Activated CD4-positive, CD25-positive, alpha-beta regulatory T cell treated with anti-CD3 and anti-CD28 coated beads, Interleukin-2, amount 50 U/mL, for 72 hours (primary cell): ENCODE data around the gene DENND2D.
A peak's percentile ranks its signal among the peaks of the same experiment; 100 is the strongest.
"Not testable (repeated sequence)": the region's sequence is repeated elsewhere in the genome, so short reads cannot be mapped to it uniquely, and the experiment has no call there.

Source experiments
- DNase-seq: peaks from one replicate; pipeline ENCODE4 v3.0.0; 2021

DENND2D gene

DNA sequence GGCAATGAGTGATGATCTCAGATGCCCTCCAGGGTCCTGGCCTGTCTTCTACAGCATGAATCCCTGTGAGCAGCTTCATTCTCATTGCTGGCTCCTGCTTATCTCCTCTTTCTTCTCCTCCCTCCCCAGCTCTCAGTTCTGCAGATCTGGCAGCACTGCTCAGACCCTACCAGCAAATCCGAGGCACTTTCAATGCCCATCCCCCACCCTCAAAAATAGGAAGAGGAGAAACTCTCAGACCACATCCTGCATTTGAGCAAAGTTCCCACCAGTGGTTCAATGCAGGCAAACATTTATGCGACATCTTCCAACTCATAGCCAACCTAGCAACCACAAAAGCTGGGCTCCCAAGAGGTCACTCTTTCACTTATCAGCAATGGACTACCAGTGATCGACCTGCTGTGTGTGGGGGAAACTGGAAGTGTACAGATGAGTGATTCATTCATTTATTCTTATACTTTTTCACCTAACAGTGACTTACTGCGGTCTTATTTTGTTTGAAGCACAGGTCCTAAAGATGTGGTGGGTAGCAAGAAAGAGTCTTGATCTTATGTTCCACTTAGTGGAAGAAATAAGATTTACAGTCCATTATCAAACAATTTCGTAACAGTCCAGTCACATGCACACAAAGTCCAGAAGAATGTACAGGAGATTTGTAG lies 21.3 kb upstream of the DENND2D start:
- no peak for DNase-seq

DNA sequence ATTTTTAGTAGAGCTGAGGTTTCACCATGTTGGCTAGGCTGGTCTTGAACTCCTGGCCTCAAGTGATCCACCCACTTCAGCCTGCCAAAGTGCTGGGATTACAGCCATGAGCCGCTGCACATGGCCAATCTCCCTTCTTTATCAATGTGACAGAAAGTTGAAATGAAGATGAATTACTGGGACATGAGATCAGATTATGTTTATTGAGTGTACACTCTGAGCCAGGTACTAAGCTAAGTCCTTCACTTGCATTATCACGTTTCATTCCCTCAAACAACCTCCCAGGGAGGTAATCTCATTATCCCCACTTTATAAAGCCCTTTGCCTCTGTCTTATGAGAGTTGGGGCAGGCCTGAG lies 20.8 kb upstream of the DENND2D start:
- DNase-seq, result no peak

DNA sequence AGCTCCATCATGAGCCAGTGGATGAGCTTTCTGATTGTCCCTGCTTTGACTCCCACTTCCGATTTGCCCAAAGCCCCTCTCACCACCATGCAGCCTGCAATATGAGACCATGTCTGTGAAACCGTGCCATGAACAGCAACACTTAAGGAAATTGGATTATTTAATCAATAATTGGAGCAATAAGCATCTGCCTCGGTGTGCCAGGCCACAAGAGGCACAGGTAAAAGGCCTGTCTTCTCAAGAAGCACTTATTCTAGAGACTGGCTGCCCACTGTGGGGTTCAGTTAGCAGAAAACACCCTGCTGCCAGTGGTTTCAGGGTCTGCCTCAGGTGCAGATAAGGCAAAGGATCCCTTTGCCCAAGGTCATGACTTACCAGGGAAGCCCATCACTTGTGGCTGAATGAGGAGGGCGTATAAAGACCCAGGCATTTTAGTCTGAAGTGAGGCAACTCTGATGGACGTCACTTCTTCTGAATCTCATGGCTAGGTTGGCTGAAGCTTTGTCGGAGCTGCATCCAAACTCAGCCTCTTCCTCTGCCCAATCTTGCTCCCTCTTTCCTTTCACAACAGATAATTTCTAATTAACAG lies 19.9 kb upstream of the DENND2D start:
- DNase-seq, result no peak

DNA sequence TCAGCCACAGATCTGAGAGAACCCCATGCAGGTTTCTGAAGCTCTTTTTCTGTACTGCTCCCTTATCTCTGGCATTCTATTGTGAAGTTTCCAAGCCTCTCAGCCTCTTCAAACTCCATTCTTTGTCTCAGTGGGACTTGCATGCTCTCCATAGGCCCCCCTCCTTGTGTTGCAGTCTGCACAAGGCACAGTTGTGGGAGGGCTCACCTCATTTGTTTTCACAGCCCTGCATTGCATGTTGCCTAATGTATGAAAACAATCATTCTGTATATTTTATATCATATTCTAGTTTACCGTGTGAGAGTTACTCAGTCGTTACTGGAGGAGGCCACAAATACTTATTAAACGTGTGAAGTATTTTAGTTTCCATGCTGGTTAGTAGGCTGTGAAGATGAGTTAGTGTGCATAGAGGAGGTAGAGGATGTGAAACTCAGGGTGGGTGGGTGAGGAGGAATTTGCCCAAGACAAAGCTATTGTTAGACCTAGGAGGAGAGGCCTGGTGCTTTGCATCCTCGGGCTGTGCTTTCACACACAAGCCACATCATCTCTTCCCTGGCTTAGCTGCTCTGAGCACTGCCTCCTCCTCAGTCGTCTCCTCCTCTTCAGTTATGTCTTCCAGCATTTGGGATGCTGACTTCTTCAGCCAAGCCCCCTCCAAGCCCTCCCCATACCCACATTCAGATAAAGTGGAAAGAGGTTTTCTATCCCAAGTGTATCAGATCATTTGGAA lies 19.3 kb upstream of the DENND2D start:
- DNase-seq, result no peak

DNA sequence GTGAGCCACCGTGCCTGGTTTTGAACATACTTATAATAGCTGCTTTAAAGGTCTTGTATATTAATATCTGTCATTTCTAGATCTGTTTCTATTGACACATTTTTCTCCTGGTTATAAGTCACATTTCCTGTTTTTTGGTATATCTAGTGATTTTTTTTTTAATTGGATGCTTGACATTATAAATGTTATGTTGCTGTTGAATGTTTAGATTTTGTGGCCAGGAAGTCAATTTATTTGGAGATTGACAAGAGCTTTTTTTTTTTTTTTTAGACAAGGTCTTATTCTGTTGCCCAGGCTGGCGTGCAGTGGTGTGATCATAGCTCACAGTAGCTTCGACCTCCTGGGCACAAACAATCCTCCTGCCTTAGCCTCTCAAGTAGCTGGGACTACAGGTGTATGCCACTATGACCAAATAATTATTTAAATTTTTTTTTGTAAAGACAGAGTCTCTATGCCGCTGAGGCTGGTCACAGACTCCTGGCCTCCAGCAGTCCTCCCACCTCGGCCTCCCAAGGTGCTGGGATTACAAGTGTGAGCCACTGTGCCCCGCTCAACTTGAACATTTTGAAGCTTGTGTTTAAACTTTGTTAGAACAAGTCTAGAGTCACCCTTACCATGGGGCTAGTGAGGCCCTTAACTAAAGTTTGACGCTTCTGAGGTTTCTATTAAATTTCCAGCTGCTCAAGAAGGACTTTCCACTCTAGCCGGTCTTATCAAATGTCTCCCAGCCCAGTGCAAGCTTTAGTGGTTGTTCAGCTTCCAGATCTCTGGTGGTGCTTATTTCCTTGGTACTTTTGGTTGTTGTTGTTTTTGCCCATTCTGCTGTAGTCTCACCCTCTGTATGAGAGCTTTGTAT lies 18.5 kb upstream of the DENND2D start:
- DNase-seq, result no peak

DNA sequence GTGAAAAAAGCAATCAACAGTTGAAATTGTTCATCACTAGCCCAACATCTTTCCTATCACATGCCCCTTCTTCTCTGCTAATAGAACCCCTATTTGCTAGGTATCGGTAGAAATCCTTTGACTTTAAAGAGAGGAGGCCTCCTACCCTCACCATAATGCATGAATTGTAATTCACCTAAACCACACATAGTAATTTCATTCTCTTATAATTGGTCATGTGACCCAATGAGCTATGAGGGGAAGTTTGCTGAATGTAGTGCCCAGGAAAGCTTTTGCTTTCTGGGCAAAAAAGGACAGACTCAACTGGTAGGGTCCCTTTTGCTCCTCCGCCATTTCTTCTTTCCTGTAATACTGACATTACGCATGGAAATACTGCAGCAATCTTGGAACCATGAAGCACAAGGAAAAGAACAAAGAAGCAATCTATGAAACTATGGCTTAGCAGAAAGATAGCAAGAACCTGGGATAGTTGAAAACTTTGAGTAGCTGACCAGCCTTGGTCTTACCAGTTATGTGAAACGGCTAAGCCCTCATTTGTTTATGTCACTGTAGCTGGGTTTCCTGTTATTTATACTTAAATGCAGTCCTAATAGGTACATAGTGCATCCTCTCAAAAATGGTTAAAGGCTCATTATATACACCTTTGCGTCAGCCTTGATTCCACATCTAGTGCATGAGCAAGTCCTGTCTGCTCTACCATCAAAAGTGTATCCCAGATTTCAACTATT lies 16.9 kb upstream of the DENND2D start:
- DNase-seq, result no peak

DNA sequence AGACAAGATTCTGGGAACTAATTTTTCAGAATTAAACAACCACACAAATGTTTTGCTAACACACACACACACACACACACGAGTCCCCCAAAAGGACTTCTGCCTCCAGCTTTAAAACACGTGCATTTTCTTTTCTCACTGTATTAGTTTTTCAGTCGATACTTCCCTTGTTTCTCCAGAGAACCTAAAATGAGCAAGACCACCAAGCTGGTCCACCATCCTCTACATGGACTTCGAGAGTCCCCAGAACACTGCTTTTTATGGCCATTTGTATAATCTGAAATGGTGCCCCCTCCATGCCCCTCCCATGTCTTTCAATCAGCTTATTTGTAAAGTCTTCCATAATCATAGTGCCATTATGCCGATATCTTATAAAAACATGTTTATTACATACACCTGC lies 16.3 kb upstream of the DENND2D start:
- no peak for DNase-seq

DNA sequence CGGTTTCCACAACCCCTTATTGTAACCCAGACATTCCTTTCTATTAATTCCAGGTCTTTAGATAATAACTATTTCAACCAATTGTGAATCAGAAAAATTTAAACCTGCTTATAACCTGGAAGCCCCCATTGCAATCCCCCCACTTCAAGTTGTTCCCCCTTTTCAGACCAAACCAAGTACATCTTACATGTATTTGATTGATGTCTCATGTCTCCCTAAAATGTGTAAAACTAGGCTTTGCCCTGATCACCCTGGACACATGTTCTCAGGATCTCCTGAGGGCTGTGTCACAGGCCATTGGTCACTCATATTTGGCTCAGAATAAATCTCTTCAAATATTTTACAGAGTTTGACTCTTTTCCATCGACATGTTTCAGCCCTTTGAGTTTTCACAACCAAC lies 14.8 kb upstream of the DENND2D start:
- DNase-seq, result not testable (repeated sequence)

DNA sequence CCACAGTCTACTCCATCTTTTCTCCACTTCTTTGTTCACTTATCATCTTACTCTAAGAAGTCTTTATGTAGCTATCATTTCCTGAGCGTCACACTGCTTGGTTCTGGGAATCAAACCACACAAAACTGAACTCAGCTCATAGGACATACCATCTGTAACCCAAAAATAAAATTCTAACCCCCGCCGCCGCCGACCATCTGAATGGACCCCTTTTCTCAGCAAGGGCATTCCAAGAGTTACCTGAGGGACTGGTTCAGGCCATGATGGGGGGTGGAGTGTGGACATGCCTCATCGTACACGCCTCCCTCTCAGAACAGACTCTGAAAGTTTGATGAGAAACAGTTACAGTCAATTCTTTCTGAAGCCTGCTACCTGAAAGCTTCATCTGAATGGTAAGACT lies 14.4 kb upstream of the DENND2D start:
- DNase-seq, result no peak

DNA sequence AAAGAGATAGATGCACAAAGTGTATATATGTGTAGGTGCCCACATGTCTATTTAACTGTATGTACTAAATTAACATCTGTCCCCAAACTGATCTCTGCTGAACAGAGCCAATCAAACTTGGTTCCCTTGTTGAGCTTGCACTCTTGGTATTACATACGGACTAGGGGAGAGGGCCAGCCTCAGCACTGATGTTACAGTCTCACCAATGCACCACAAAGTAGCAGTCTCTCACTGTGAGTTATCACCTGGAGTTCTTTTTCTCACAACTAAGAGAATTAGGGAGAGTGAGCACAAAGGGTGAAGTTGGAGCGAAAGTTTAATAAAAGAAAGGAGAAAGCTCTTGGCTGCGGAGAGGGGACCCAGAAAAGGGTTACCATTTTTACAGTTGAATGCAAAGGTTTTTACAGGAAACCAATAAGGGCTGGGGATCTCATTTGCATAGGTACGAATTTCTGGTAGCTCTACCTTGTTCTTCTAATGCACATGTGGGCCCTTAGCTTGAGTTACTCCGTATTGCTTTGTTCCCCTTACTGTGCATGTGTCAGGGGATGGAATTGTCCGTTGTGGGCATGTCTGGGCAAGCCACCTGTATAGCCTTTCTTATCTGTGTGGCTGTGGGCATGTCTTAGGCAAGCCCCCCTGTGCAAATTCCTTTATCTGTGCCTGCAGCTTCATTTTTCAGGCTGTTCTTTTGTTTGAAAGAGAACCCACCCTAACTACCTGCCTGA lies 13.8 kb upstream of the DENND2D start:
- no peak for DNase-seq

DNA sequence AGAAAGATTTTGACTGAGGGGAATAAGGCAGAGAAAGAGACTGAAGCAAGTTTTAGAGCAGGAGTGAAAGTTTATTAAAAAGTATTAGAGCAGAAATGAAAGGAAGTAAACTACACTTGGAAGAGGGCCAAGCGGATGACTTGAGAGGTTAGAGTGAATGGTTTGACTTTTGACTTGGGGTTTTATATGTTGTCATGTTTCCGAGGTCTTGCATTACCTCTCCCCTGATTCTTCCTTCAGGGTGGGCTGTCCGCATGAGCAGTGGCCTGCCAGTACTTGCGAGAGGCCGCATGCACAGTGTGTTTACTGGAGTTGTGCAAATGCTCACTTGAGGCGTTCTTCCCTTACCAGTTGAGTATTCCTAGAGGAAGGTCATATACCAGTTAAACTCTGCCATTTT lies 13.0 kb upstream of the DENND2D start:
- no peak for DNase-seq

DNA sequence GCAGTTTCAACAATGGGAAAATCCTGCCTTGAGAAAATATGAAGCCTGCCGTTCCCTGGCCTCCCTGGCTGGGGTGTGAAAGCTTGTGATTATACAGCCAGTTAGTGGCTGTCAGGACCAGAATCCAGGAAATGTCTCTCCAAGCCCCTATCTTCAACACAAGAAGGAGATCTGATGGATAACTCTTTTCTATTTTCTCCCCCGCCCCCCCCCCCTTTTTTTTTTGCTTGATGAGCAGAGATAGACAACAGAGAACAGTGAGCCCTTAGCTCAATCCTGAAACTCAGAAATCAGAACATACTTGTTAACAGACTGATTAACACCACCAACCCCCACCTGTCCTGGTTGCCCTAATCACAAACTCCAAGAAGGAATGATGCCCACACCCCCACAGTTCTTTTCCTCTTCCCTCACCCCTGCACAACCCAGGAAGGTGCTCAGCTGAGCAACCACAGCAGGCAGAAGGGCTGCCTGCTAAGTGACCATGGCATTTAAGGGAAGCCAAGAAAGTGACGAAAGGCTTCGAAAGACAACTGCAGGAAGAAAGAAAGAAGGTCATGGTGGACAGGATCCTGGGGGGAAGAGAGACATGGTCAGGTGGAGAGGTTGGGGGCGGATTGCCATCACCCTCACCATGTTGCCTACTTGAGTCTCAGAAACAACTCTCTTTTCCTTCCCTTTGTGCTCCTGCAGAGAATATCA lies 12.3 kb upstream of the DENND2D start:
- DNase-seq, result no peak

DNA sequence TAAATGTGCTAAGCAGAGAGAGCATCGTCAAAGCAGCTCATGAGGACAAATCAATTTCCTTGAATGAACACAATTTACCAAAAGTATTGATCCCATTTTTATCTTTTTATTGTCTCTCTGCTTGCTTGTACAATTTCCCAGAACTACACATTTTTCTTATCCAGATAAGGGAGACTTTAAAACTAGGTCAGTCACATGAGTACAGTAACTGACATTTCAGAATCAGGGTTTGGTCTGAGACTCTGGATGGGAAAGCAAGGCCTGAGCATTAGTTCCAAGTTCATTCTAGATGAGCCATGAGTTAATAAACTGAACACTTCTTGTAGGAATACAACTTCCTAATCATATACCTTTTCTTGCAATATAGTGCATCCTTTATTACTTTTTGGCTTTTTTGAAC lies 11.5 kb upstream of the DENND2D start:
- DNase-seq, result no peak

DNA sequence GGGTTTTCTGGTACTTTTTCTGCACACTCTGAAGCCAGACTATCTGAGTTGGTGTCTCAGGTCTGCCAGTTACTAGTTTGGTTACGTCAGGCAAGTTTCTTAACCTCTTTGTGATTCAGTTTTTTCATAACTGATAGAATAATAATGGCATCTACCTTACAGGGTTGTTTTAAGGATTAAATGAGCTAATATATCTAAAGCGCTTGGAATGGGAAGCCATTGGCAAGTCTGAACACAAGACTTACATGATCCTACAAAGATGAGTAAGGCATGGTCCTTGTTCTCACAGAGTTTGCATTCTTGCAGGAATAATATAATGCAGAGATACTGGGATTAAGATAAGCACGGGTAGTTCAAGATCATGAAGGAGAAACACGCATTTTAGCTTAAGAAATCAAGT lies 9.2 kb upstream of the DENND2D start:
- DNase-seq, result no peak

DNA sequence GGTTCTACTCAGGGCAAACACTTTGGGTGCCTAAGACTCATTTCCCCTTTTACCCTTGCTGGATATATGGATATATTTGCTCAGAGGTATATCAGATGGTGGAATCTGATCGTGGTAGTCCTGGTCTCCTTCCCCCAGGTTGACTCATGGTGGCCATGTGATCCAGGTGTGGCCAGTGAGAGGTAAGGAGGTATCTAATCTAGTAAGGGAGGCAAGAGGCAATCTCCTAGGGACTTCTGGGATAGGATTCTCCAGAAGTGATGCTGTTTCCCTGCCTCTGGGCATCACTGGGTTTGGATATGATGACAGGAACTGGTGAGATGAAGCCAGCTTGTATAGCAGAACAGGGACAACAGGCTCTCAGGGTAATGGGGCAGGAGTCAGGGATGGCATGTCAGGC lies 8.5 kb upstream of the DENND2D start:
- DNase-seq, result no peak

DNA sequence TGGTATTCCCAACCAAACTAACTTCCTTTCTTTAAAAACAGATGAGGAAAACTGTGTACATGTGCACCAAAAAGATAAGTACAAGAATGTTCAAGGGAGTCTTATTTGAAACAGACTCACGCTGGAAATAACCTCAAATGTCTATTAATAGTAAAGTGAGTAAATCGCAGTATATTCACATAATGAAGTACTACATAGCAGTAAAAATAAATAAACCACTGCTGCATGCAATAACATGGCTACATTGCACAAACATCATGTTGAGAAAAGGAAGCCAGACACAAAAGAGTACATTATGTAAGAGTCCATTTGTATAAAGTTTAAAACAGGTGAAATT lies 5.2 kb upstream of the DENND2D start:
- DNase-seq, result no peak

DNA sequence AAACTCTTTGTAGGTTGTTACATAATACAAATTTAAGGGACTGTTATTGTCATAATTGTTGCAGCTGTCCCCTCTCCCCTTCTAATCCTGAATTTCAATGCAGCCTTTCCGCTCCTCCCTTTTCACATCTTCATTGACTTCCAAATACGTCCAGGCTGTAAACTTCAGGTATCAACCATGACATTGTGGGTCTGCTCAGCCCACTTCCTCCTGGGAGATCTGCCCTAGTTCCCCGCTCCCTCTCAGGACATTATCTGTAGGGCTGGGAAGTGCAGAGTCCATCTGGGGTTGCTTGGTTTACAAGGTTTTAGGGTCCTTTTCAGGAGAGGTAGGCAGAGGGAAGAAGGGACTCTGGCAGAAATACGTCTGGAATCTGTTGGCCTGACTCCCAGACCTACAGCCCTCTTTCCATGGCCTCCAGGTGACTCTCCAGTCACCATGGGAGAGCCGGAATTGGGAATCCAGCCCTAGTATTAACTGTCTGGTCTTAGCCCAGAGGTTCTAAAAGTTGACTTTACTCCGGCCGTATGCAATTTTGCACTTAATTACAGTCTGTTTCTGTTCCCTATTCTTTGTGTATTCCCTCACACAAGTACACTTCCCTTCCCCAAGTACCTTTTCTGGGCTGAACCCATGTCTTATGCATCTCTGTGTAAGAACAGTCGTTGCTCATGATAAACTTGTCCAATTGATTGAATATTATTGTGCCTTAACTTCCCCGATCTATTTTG lies 4.7 kb upstream of the DENND2D start:
- no peak for DNase-seq

DNA sequence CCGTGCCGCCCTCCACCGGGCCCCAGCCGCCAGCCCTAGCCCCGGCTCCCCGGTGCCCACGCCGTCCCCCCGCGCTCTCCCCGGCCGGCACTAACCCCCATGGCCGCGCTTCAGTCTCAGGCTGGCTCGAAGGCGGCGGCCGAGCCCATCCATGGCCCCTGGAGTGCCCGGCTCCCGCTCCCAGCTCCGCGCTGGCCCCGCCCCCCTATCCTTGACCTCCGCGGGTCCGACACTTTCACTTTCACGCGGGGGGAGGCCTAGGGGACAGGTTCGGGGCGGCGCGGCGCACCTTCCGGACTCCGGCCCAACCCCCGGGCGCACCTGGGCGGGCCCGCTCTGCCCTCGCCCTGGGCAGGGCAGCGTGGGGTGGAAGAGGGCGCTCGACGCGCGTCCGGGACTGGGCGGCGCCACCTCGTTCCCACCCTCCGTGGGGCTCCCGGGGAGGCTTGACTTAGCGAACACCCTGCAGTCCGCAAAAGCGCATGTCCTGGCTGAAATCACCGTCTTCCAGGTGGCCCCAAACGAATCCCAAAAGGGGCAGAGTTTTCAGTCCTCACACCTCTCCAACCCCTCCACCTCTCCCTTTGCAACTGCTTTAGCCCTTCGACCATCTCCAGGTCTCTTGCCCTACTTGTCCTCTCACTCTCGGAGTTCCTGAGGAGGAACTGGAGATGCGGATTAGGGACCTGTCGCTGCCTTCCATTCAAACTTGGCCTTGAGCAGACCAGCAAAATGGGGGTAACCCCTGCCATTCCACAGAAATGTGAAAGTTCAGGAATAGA lies 3.9 kb upstream of the DENND2D start:
- DNase-seq, result peak; percentile 68

DNA sequence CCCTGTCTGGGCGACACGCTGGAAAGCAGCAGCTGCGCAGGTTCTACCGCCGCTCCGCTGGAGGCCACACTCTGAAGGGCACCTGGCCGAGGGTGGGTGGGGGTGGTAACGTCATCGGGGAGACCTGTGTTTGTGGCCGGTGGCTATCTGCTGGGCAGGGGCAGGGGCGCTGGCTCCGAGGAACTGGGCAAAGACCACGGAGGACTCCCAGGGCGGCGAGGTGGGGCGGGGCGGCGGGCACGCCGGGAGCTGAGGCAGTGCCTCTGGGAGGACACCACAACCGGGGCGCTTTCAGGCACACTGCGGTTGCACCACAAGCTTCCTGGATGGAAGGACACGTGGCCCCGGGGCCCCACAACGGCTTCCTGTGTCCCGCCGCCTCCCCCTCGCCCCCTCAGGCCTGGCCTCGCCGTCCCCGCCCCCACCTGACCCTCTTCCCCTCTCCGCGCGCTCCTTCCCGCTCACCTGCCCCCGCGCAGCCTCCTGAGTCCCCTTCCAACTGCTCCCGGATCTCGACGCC lies 3.3 kb upstream of the DENND2D start:
- peak; percentile 76 for DNase-seq
